HUES48 (cell line): ENCODE measurements around the gene PRKCQ.

Experiments
- H3K27ac ChIP-seq: one replicate; pipeline ENCODE4 v1.7.0; 2013; ENCODE audit warnings: low read depth, low read length, inconsistent platforms
- H3K27me3 ChIP-seq: 2 replicates; pipeline ENCODE4 v1.6.1; 2013; ENCODE audit warnings: mild to moderate bottlenecking, low read length; ENCODE audit not compliant: control insufficient read depth, insufficient read depth
- H3K36me3 ChIP-seq: 2 replicates; pipeline ENCODE4 v1.6.1; 2013; ENCODE audit warnings: low read length; ENCODE audit not compliant: control insufficient read depth, insufficient read depth
- H3K4me1 ChIP-seq: 2 replicates; pipeline ENCODE4 v1.6.1; 2013; ENCODE audit warnings: mild to moderate bottlenecking, low read length; ENCODE audit not compliant: control insufficient read depth, insufficient read depth
- H3K4me3 ChIP-seq: 2 replicates; pipeline ENCODE4 v1.5.1; 2013; ENCODE audit warnings: mild to moderate bottlenecking, low read depth, low read length
- H3K9ac ChIP-seq: 2 replicates; pipeline ENCODE4 v1.6.1; 2013; ENCODE audit warnings: mild to moderate bottlenecking, low read depth, low read length, moderate library complexity
- H3K9me3 ChIP-seq: 2 replicates; pipeline ENCODE4 v1.6.1; 2013; ENCODE audit warnings: low read length; ENCODE audit not compliant: control insufficient read depth, insufficient read depth

The PRKCQ gene

DNA sequence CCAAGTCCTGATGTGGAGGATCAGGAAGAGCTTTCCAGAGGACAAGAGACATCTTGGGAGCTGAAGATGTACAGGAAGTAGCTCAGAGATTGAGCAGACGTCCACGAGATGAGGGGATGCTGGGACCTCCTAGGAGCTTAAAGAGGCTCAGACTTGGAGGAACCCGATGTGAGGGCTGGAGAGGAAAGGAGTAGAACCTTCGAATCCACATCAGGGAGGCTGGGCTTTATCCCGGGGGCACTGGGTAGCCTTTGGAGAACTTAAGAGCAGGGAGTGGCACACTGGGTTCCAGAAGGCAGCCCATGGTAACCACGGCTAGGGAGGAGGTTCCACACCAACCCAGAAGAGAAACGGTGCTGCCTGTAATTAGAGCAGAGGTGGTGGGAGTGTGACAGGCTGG lies 10.8 kb downstream of the PRKCQ start:
- H3K36me3 ChIP-seq = no peaks in the 10 kb centered on the region
- H3K27ac ChIP-seq = no peak overlapping the region
- H3K9ac ChIP-seq = no peak overlapping the region
- H3K27me3 ChIP-seq = no peaks in the 10 kb centered on the region
- no peak overlapping the region for H3K4me3 ChIP-seq
- no peaks in the 10 kb centered on the region for H3K4me1 ChIP-seq
- H3K9me3 ChIP-seq = no peaks in the 10 kb centered on the region

DNA sequence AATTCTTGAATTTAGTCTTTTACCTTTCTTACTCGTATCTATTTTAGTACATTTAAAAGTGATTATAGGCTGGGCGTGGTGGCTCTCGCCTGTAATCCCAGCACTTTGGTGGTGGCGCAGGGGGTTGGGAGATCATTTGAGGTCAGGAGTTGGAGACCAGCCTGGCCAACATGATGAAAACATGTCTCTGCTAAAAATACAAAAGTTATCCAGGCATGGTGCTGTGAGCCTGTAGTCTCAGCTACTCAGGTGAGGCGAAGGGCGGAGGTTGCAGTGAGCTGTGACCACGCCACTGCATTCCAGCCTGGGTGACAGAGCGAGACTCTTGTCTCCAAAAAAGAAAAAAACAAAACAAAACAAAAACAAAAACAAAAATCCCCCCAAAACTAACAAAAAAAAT lies 12.2 kb downstream of the PRKCQ start:
- Histone ChIP-seq H3K36me3 (no peaks in the 10 kb centered on the region), H3K4me1 (no peaks in the 10 kb centered on the region), H3K27me3 (no peaks in the 10 kb centered on the region), H3K27ac (no peak overlapping the region), H3K9ac (no peak overlapping the region), H3K9me3 (no peaks in the 10 kb centered on the region), H3K4me3 (no peak overlapping the region)

DNA sequence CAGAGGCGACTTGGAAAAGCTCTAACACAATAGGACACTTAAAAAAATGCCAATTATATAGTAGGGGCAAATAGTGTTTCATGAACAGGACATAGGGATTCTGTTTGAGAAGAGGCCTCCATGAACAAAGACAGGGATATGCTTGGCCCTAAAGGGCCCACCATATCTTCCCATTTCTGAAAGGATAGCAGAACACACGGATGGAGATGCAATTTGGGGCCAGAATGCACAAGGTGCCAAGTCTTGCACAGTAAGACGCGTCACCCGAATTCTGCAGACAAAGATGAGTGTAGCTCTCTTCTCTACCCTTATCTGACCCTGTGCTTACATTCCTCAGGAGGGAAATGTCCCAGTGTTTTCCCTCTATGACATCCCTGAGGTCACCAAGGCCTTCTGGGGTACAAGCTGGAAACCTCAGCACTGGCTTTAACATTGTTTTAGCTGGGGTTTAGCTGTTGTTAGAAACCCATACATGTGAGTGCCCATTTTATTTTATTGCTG lies 12.8 kb downstream of the PRKCQ start:
- H3K4me3 ChIP-seq = no peak overlapping the region
- no peak overlapping the region for H3K27ac ChIP-seq
- no peaks in the 10 kb centered on the region for H3K4me1 ChIP-seq
- H3K27me3 ChIP-seq = no peaks in the 10 kb centered on the region
- H3K9me3 ChIP-seq = no peaks in the 10 kb centered on the region
- no peak overlapping the region for H3K9ac ChIP-seq
- H3K36me3 ChIP-seq = no peaks in the 10 kb centered on the region

DNA sequence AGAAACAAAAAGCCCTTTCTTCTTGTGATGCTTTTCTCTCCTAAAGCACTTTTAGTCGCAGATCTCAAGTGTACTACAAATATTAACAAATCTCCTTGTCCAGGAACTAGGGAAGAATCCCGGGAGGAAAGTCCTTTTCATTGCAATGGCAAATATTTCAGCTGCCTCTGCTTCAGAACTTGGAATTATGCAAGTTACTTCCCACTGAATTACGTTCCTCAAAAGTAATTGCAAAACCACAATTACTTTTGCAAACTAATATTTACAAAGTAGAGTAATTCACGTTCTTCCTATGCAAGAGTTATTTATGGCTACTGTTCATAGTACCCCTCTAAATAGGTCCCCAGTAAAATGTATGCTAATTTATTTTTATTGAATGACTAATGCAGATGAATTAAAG lies 14.5 kb downstream of the PRKCQ start:
- no peaks in the 10 kb centered on the region for H3K4me1 ChIP-seq
- H3K4me3 ChIP-seq = no peak overlapping the region
- H3K36me3 ChIP-seq = no peaks in the 10 kb centered on the region
- no peak overlapping the region for H3K9ac ChIP-seq
- H3K27ac ChIP-seq = no peak overlapping the region
- H3K9me3 ChIP-seq = no peaks in the 10 kb centered on the region
- H3K27me3 ChIP-seq = no peaks in the 10 kb centered on the region

DNA sequence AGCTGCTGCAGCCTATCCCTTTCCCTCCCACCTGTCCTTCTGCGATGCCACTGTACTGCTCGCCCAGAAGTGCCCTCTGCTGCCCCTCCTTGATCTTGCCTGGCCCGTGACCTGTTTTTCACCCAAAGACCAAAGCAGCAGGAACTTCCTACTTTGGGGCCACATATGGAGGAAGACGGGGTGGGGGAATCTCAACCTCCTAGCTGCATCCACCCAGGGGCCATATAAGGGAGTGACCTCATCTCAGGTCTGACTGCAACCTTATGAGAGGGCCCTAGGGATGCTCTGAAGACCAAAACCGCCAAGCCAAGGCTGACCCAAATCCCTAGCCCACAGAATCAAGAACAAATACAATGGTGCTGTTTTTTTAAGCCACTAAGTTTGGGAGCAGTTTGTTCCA lies 15.7 kb downstream of the PRKCQ start:
- peaks cover 4% of the 10 kb centered on the region; the same call in 1 of the 2 replicates for H3K4me1 ChIP-seq
- H3K4me3 ChIP-seq = no peak overlapping the region
- H3K27me3 ChIP-seq = no peaks in the 10 kb centered on the region

DNA sequence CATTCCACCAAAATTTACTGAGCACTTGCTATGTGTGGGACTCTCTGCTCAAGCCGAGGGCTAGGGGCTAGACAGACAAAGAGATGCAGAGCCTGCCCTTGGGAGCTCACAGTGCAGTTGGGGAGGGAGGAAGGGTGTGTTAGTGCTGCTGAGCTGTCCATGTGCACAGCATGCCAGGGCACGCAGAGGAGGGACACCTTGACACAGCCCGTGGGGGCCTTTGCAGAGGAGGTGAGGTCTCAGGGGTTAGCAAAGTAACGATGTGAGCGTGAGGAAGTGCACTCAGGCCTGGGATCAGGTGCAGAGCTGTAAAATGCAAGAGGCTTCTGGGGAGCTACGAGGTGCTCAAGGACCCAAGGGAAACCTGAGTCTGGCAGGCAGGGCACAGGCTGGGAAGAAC lies 16.3 kb downstream of the PRKCQ start:
- Histone ChIP-seq H3K27ac (no peak overlapping the region), H3K27me3 (no peaks in the 10 kb centered on the region), H3K4me1 (peaks cover 4% of the 10 kb centered on the region; the same call in 1 of the 2 replicates), H3K4me3 (no peak overlapping the region), H3K9ac (no peak overlapping the region), H3K36me3 (no peaks in the 10 kb centered on the region), H3K9me3 (no peaks in the 10 kb centered on the region)

More for the DNA sequence above, 15.7 kb downstream of the PRKCQ start:
- H3K9me3 ChIP-seq = no peaks in the 10 kb centered on the region
- no peak overlapping the region for H3K27ac ChIP-seq
- H3K36me3 ChIP-seq = no peaks in the 10 kb centered on the region
- no peak overlapping the region for H3K9ac ChIP-seq

DNA sequence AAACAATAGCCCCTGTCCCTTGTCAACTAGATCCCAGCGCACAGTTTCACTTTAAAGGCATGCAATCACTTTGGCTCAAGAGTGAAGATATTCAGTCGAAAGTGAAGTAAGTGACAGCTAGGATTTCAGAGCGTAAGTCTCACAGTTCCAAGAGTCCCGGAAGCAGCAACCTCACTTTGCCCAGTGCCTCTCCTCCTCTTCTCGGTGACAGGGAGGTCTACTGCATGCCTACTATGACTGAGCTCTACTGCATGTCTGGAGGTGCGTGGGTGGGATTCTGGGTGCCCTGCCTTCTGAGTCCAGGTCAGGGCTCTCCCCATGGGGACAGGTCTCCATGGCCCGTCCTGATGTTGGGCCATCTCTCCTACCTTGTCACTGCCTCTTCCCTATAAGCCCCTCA lies 17.0 kb downstream of the PRKCQ start:
- Histone ChIP-seq H3K9me3 (no peaks in the 10 kb centered on the region), H3K4me3 (no peak overlapping the region), H3K4me1 (peaks cover 4% of the 10 kb centered on the region; the same call in 1 of the 2 replicates), H3K36me3 (no peaks in the 10 kb centered on the region), H3K27ac (no peak overlapping the region), H3K9ac (no peak overlapping the region), H3K27me3 (no peaks in the 10 kb centered on the region)

DNA sequence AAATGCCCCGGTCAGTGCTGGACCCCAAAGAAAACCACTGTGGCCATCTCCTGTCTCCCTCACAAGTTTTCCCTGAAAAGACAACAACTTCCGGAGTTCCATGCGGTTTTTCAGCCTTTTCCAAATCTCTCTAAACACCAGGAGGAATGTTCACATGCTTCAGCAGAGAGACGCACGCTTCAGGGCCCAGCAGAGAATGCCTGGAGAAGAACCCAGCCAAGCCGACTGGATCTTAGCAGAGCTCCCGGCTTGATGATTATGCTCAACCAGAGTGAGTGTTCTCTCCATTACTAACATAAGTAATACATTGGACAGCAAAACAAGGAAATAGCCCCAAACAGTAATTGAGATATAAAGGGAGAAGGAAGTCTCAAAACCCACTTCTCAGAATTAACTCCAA lies 17.9 kb downstream of the PRKCQ start:
- Histone ChIP-seq H3K9ac (no peak overlapping the region), H3K36me3 (no peaks in the 10 kb centered on the region), H3K4me3 (no peak overlapping the region), H3K27ac (no peak overlapping the region), H3K9me3 (no peaks in the 10 kb centered on the region), H3K27me3 (no peaks in the 10 kb centered on the region), H3K4me1 (peaks cover 4% of the 10 kb centered on the region; the same call in 1 of the 2 replicates)

DNA sequence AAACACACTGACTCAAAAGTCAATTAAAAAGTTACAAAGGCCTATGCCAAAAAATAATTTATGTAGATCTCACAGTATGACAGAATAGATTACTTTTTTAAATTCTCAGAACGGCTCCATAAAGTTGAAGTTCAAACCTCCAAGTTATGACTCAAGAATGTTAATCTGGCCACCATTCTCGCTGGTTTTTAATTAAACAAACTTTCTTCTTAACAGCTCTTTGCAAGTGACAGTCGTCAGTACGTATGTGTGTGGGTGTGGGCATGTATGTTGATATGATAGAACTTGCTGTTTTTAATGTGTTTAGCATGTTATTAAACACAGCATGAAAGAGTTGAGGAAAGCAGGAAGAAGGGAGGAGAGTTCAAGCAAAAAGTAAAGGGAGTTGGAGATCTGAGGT lies 18.5 kb downstream of the PRKCQ start:
- Histone ChIP-seq H3K4me3 (no peak overlapping the region), H3K27me3 (no peaks in the 10 kb centered on the region), H3K27ac (no peak overlapping the region), H3K4me1 (peaks cover 4% of the 10 kb centered on the region; the same call in 1 of the 2 replicates), H3K36me3 (no peaks in the 10 kb centered on the region), H3K9me3 (no peaks in the 10 kb centered on the region), H3K9ac (no peak overlapping the region)

DNA sequence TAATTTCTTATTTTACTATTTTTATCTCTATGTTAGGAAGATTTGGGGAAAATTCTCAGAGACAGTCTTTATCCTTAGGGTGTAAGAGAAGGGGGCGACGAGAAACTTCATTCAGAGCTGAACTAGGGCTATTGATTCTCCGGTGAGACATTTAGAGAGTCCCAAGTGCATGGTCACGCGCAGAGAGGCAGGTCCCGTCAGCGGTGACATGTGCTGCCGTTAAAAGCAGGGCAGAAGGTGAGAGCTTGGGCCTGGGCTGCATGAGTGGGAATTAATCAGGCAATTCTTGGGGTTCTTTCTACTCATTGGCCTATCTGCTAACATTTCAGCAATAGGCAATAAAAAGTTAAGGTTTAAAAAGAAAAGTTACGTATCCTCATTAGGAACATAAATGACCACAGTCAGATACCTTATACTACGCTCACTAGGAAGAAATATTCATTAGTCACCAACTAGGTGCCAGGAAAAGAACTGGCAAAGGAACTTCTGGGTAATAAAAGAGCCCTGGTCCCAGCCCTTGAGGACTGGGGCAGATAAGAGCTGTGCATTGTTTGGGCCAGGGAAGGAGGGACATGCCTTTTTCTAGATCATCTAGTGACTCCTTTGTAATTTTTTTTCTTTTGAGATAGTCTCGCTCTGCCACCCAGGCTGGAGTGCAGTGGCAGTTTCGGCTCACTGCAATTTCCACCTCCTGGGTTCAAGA lies 21.2 kb downstream of the PRKCQ start:
- Histone ChIP-seq H3K27ac (no peak overlapping the region), H3K4me1 (peaks cover 4% of the 10 kb centered on the region; the same call in 1 of the 2 replicates), H3K27me3 (no peaks in the 10 kb centered on the region)

DNA sequence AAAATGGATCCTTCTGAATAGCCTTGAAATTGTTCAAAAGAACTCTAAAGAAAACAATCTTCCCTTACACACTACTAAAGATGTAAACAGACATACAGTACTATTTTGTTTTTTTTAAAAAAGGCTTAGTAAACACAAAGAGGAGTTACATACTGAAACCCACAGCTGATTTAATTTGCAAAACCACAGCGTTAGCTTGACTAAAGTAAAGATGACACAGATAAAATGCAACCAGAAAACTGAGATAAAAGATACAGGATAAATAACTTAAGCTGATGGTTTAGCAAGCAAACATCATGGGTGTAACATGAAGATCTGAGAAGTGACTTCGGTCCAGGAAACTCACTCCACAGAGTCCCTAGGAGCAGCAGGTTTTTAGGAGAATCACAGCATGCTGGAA lies 21.8 kb downstream of the PRKCQ start:
- Histone ChIP-seq H3K27me3 (no peaks in the 10 kb centered on the region), H3K9me3 (no peaks in the 10 kb centered on the region), H3K4me1 (peaks cover 4% of the 10 kb centered on the region; the same call in 1 of the 2 replicates), H3K27ac (no peak overlapping the region), H3K9ac (no peak overlapping the region), H3K36me3 (no peaks in the 10 kb centered on the region), H3K4me3 (no peak overlapping the region)

More for the DNA sequence above, 21.2 kb downstream of the PRKCQ start:
- H3K36me3 ChIP-seq = no peaks in the 10 kb centered on the region
- H3K9me3 ChIP-seq = no peaks in the 10 kb centered on the region
- H3K4me3 ChIP-seq = no peak overlapping the region
- H3K9ac ChIP-seq = no peak overlapping the region
